ENCODE measurements around the gene UBTD1.
A peak's percentile ranks its signal among the peaks of the same experiment; 100 is the strongest.

The UBTD1 gene

DNA sequence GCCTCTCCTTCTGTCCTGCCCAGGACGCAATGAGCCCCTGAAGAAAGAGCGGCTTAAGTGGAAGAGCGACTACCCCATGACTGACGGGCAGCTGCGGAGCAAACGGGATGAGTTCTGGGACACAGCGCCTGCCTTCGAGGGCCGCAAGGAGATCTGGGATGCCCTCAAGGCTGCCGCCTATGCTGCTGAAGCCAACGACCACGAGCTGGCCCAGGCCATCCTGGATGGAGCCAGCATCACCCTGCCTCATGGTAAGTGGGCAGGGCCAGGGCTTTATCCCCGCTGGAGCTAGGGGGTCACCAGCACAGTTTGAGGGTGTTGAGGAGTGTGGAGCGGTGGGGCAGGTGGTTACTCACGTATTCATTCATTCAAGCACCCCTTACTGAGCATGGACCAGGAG, 69.2 kb downstream of the UBTD1 start:
- FAIRE-seq, result no peak

GRCh38 chr10:97570146-97570788, 71.5 kb downstream of the UBTD1 start:
- FAIRE-seq, result no peak

GRCh38 chr10:97570789-97571471, 72.2 kb downstream of the UBTD1 start:
- FAIRE-seq, result no peak

DNA sequence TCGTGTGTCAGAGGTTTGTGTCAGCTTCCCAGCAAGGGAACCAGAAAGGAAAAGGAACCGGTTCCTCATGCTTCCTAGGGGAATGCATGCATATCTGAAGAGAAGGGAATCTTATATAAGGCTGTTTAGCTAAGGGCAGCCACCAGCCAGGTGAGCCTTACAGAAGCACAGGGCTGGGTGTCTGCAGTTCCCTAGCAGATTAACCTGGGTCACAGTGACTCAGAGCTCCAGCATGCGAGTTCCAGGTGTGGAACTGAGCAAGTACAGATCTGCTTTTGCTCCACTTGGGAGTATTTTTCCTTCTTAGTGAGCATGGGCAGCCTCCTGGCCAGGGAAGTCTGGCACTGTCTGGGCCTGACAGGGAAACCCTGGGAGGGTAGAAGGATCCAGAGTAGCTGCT, 72.9 kb downstream of the UBTD1 start:
- FAIRE-seq, result no peak

- no peak for FAIRE-seq
Measured at GRCh38 chr10:97572214-97572989, 73.7 kb downstream of the UBTD1 start, which contains the start of gene ANKRD2. Gene ANKRD2, plus strand, starts transcription at chr10:97572779. Its CDS starts 10 bp downstream, at chr10:97572789.

- no peak for FAIRE-seq
Measured at GRCh38 chr10:97573021-97573420, 74.3 kb downstream of the UBTD1 start.

- no peak for FAIRE-seq
Measured at GRCh38 chr10:97573672-97574071, 74.9 kb downstream of the UBTD1 start.

- no peak for FAIRE-seq
Measured at GRCh38 chr10:97574374-97575126, 75.8 kb downstream of the UBTD1 start.

DNA sequence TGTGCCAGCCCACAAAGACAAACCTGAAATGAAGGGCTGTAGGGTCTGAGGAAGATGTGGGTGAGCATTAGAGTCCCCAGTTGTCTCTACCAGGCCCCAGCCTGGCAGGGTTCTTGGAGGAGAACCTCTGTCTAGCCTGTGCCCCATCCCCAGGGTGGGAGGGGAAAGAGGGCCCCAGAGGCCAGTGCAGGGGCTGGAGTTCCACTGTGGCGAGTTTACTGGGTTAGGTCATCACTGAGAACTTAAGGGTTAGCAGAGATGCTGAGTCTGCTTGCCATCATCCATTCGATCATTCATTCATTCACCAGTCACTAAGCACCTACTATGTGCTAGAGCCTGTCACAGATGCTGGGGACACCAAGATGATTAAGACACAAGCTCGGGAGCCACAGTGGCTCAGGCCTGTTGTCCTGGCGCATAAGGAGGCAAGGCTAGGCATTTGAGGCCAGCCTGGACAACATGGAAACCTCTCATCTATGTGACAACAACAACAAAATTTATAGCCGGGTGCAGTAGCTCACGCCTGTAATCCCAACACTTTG, 76.5 kb downstream of the UBTD1 start:
- FAIRE-seq, result no peak

DNA sequence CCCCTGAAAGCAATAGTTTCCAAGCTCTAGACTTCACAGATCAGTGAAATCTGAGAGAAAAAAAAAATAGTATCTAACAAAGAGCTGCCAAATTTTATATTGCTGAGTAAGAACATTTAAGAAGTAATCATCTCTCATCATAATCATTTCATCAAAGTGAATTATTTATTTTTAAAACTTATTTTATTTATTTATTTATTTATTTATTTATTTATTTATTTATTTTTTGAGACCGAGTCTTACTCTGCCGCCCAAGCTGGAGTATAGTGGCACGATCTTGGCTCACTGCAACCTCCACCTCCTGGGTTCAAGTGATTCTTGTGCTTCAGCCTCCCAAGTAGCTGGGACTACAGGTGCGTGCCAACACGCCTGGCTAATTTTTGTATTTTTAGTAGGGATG, 77.8 kb downstream of the UBTD1 start:
- FAIRE-seq, result peak; percentile 62

DNA sequence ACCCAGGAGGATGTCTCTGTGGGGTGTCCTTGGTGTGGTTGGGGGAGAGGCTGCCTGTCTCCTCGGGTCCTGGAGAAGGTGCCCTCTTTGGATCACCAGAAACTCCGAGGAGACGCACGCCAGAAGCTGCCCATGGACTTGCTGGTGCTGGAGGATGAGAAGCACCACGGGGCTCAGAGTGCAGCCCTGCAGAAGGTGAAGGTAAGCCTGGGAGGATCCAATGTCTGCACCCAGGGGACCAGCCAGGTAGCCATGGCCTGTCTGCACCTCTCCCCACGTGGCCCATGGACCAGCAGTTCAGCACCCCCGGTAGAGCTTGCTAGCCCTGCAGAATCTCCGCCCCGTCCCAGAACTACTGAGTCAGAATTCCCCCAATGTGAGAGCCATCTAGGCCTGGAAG, 79.0 kb downstream of the UBTD1 start:
- FAIRE-seq, result no peak

DNA sequence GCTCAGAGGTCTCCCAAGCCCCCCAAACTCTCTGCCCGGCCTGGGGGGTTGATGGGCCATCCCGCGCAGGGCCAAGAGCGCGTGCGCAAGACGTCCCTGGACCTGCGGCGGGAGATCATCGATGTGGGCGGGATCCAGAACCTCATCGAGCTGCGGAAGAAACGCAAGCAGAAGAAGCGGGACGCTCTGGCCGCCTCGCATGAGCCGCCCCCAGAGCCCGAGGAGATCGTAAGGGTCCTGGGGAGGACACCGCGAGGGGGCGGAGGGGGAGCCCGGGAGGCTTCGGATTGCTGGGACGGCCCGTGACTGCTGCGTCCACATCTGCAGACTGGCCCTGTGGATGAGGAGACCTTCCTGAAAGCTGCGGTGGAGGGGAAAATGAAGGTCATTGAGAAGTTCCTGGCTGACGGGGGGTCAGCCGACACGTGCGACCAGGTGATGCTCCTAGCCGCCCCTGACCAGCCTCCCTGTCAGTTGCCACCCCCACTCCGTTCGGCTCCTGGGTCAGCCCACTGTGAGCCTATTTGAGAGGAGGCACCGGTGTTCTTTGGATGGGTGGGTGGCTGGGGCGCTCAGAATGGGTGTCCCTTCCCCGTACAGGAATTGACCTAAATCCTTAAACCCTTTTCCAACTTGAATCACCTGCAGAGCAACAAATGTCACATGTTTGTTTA, 79.6 kb downstream of the UBTD1 start:
- no peak for FAIRE-seq

- FAIRE-seq, result no peak
Measured at GRCh38 chr10:97580421-97581367, 82.0 kb downstream of the UBTD1 start.

DNA sequence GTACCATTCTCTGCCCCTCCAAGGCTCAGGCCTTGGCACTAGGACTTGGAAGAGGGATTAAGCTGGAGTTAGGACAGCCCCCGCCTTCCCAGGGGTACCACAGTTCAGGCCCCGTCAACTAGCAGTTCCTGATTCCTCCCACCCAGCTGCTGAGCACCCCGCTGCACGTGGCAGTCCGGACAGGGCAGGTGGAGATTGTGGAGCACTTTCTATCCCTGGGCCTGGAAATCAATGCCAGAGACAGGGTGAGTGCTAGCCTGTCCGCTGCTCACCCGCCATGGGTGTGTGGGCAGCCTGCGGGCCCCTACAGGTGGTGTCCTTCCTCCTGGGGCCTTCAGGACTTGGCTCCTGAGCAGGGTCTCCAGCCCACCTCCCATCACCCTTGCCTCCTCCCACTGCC, 83.4 kb downstream of the UBTD1 start:
- FAIRE-seq, result no peak

GRCh38 chr10:97583476-97583875, 84.8 kb downstream of the UBTD1 start:
- no peak for FAIRE-seq

DNA sequence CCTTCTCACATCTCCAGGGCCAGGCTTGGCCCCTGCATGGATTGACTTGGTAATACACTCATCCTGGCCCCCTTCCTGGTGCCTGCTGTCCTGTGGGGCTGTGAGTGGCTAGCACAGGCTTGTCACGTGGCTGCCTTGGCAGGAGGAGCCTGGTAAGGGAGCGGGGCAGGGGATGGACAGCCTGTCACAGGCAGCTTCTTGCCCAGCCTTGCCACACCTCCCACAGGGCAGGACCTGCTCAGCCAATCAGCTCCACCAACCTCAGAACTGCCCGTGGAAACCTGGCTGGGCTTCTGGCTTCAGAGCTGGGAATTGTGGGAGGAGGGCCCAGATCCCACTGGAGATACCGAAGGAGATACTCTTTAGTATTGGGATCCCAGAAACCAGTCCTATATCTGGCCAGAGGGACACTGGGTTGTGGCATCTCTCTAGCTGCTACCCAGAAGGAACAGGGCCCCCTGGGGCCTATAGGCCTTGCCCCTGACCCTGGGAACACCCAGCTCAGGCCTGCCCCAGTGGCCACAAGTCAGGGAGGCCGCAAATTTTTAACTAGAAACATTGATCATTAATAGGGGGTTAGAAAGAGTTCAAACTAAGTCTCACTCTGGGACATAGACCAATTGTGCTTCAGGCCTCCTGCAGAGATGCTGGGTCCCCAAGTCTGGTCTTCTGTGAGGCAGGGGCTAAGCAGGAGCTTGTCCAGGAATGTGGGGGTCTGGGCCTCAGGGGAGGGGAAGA, 85.5 kb downstream of the UBTD1 start, which contains the start of gene HOGA1:
Gene HOGA1 (plus strand): TSS at position 330 of the 738 bp plus-strand sequence. CDS start 315 bp downstream, at position 645.
- FAIRE-seq, result no peak

GRCh38 chr10:97584798-97585438, 86.2 kb downstream of the UBTD1 start:
- FAIRE-seq, result no peak

DNA sequence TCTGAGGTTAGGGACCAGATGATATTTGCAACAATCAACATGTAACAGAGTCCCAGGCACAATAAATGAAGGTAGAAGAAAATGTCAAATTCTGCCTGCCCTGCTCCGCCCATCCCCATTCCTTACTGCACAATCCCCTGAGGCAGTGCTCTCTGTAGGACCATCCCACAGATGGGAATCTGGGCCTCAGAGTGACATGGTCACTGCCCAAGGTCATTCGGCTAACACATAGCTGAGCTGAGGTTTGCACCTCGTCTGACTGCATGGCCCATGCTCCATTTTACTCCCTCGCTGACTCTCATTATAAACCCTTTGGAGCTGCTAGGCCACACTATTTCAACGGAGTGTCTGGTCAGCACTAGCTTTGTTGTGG, 86.7 kb downstream of the UBTD1 start:
- FAIRE-seq, result no peak

- FAIRE-seq, result no peak
Measured at GRCh38 chr10:97587183-97587582, 88.5 kb downstream of the UBTD1 start.

- no peak for FAIRE-seq
Measured at GRCh38 chr10:97589479-97589878, 90.8 kb downstream of the UBTD1 start, which contains the start of gene C10orf62. Gene C10orf62, plus strand, starts transcription at chr10:97589721. Its CDS starts 177 bp downstream, at chr10:97589898.
